ENCODE data around the gene FILIP1.

The FILIP1 gene

GRCh38 chr6:75345413-75345812 is 148.2 kb downstream of the FILIP1 start:
- H3K9ac ChIP-seq (ENCODE audit: low read length) = no peak overlapping the region
- no peaks in the 10 kb centered on the region for H3K36me3 ChIP-seq (ENCODE audit: low read length)
- no peak overlapping the region for H3K4me2 ChIP-seq (ENCODE audit: low read depth, low read length, poor library complexity, severe bottlenecking)

GRCh38 chr6:75344455-75344854 is 149.1 kb downstream of the FILIP1 start:
- H4K20me1 ChIP-seq (ENCODE audit: low read depth, low read length) = no peaks in the 10 kb centered on the region
- H3K36me3 ChIP-seq (ENCODE audit: low read length) = no peaks in the 10 kb centered on the region
- H3K9me3 ChIP-seq (ENCODE audit: insufficient read depth, low read length) = no peaks in the 10 kb centered on the region
- H3K9me2 ChIP-seq (replicated peaks; ENCODE audit: insufficient read depth, low read length) = no peaks in the 10 kb centered on the region
- no peak overlapping the region for H2AFZ ChIP-seq (ENCODE audit: low read depth, low read length, severe bottlenecking)
- H3K4me2 ChIP-seq (ENCODE audit: low read depth, low read length, poor library complexity, severe bottlenecking) = no peak overlapping the region
- no peak overlapping the region for H3K27ac ChIP-seq (ENCODE audit: low read depth, low read length)
- no peaks in the 10 kb centered on the region for H3K79me2 ChIP-seq (ENCODE audit: insufficient read depth, low read length)
- no peak overlapping the region for H3K9ac ChIP-seq (ENCODE audit: low read length)
- H3F3A ChIP-seq (ENCODE audit: insufficient read depth) = no peaks in the 10 kb centered on the region
- no peak for TF ChIP-seq EZH2phosphoT487 (conservative IDR thresholded peaks at IDR 0.05; ENCODE audit: low read length)
- TF ChIP-seq CTCF (IDR thresholded peaks at IDR 0.05; ENCODE audit: insufficient read depth, low read length, poor library complexity, severe bottlenecking) = no peak
- H3K4me3 ChIP-seq (ENCODE audit: insufficient read depth, low read length, poor library complexity, severe bottlenecking) = no peak overlapping the region
- no peaks in the 10 kb centered on the region for H3K27me3 ChIP-seq (ENCODE audit: low read length)

More at GRCh38 chr6:75345413-75345812, 148.2 kb downstream of the FILIP1 start:
- H3K27ac ChIP-seq (ENCODE audit: low read depth, low read length) = no peak overlapping the region
- H3K79me2 ChIP-seq (ENCODE audit: insufficient read depth, low read length) = no peaks in the 10 kb centered on the region
- TF ChIP-seq CTCF (IDR thresholded peaks at IDR 0.05; ENCODE audit: insufficient read depth, low read length, poor library complexity, severe bottlenecking) (no peak), EZH2phosphoT487 (conservative IDR thresholded peaks at IDR 0.05; ENCODE audit: low read length) (no peak)
- H3K9me2 ChIP-seq (replicated peaks; ENCODE audit: insufficient read depth, low read length) = no peaks in the 10 kb centered on the region
- no peaks in the 10 kb centered on the region for H4K20me1 ChIP-seq (ENCODE audit: low read depth, low read length)
- no peak overlapping the region for H2AFZ ChIP-seq (ENCODE audit: low read depth, low read length, severe bottlenecking)
- H3F3A ChIP-seq (ENCODE audit: insufficient read depth) = no peaks in the 10 kb centered on the region
- no peaks in the 10 kb centered on the region for H3K9me3 ChIP-seq (ENCODE audit: insufficient read depth, low read length)
- H3K4me3 ChIP-seq (ENCODE audit: insufficient read depth, low read length, poor library complexity, severe bottlenecking) = no peak overlapping the region
- H3K27me3 ChIP-seq (ENCODE audit: low read length) = no peaks in the 10 kb centered on the region

GRCh38 chr6:75344021-75344420 is 149.6 kb downstream of the FILIP1 start:
- TF ChIP-seq CTCF (IDR thresholded peaks at IDR 0.05; ENCODE audit: insufficient read depth, low read length, poor library complexity, severe bottlenecking) = no peak
- TF ChIP-seq EZH2phosphoT487 (conservative IDR thresholded peaks at IDR 0.05; ENCODE audit: low read length) = no peak
- no peaks in the 10 kb centered on the region for H3K79me2 ChIP-seq (ENCODE audit: insufficient read depth, low read length)
- no peaks in the 10 kb centered on the region for H3K9me2 ChIP-seq (replicated peaks; ENCODE audit: insufficient read depth, low read length)
- no peaks in the 10 kb centered on the region for H3K36me3 ChIP-seq (ENCODE audit: low read length)
- no peaks in the 10 kb centered on the region for H3K9me3 ChIP-seq (ENCODE audit: insufficient read depth, low read length)
- H3K27me3 ChIP-seq (ENCODE audit: low read length) = no peaks in the 10 kb centered on the region
- H3K9ac ChIP-seq (ENCODE audit: low read length) = no peak overlapping the region
- no peaks in the 10 kb centered on the region for H4K20me1 ChIP-seq (ENCODE audit: low read depth, low read length)
- H2AFZ ChIP-seq (ENCODE audit: low read depth, low read length, severe bottlenecking) = no peak overlapping the region
- no peaks in the 10 kb centered on the region for H3F3A ChIP-seq (ENCODE audit: insufficient read depth)
- H3K4me3 ChIP-seq (ENCODE audit: insufficient read depth, low read length, poor library complexity, severe bottlenecking) = no peak overlapping the region
- no peak overlapping the region for H3K4me2 ChIP-seq (ENCODE audit: low read depth, low read length, poor library complexity, severe bottlenecking)
- no peak overlapping the region for H3K27ac ChIP-seq (ENCODE audit: low read depth, low read length)

Data from SU-DHL-6 (cell line).